CD4-positive, alpha-beta T cell (primary cell): Measurements from ENCODE around the gene DCUN1D4. TPM values are rescaled to one million over a fixed set of nuclear protein-coding genes. Genes with fewer than 3 reads are reported as not detected.
A peak's percentile ranks its signal among the peaks of the same experiment; 100 is the strongest.

Experiments used
- ATAC-seq: fragments of 200-7000 bp; cut with Tn5 transposase; one replicate; pipeline ENCODE4 v1.10.0; 2022; ENCODE audit warnings: mild to moderate bottlenecking; ENCODE audit not compliant: poor library complexity
- CTCF ChIA-PET: fragments of 350-600 bp; sonication (Branson Sonifier 250); formaldehyde crosslinking; loops from one replicate; lab custom pipeline; 2021; ENCODE audit warnings: antibody characterized with exemption, inconsistent platforms; lab: Charles Lee
- POLR2A ChIA-PET: fragments of 350-600 bp; sonication (Branson Sonifier 250); formaldehyde crosslinking; loops from one replicate; lab custom pipeline; 2021; ENCODE audit warnings: antibody characterized with exemption, inconsistent platforms; lab: Charles Lee
- DNase-seq, 14 experiments: peaks; one replicate each; pipeline ENCODE4 v3.0.0-alpha.2; 2013 to 2020; ENCODE audit warnings: mixed read lengths in 2 of 14
- H3K27ac ChIP-seq, 2 donors: one replicate each; pipeline versions ENCODE4 v1.5.1 to v1.7.0; 2013; ENCODE audit warnings: low read length in 2 of 2, low read depth in 1 of 2, mild to moderate bottlenecking in 1 of 2
- H3K27me3 ChIP-seq, 2 experiments: 1 replicate in 1 of 2; 2 replicates in 1 of 2; pipeline versions ENCODE4 v1.6.1 to v1.7.0; 2013; ENCODE audit warnings: low read length in 2 of 2, control low read depth in 1 of 2, mild to moderate bottlenecking in 1 of 2, moderate library complexity in 1 of 2; ENCODE audit not compliant: insufficient read depth in 2 of 2, control insufficient read depth in 1 of 2
- H3K36me3 ChIP-seq: one replicate; pipeline ENCODE4 v1.6.1; 2013; ENCODE audit warnings: low read length, control low read depth; ENCODE audit not compliant: insufficient read depth
- H3K4me1 ChIP-seq: one replicate; pipeline ENCODE4 v1.6.1; 2013; ENCODE audit warnings: low read length, control low read depth; ENCODE audit not compliant: insufficient read depth
- H3K4me3 ChIP-seq: one replicate; pipeline ENCODE4 v1.5.1; 2013; ENCODE audit warnings: mild to moderate bottlenecking, low read length, moderate library complexity
- H3K9me3 ChIP-seq, 2 experiments: 1 replicate in 1 of 2; 2 replicates in 1 of 2; pipeline versions ENCODE4 v1.6.1 to v1.7.0; 2013; ENCODE audit warnings: low read length in 2 of 2, mild to moderate bottlenecking in 2 of 2, control low read depth in 1 of 2, moderate library complexity in 1 of 2; ENCODE audit not compliant: control insufficient read depth in 1 of 2, insufficient read depth in 1 of 2
- H3K27ac Mint-ChIP-seq: one replicate; pipeline ENCODE4 v1.8.0; 2020; ENCODE audit warnings: mixed read lengths
- H3K27me3 Mint-ChIP-seq: one replicate; pipeline ENCODE4 v1.8.0; 2021; ENCODE audit warnings: mixed read lengths
- H3K36me3 Mint-ChIP-seq: one replicate; pipeline ENCODE4 v1.8.0; 2021; ENCODE audit warnings: low read depth, mixed read lengths
- H3K4me1 Mint-ChIP-seq: one replicate; pipeline ENCODE4 v1.8.0; 2021; ENCODE audit warnings: low read depth, mixed read lengths
- H3K4me3 Mint-ChIP-seq: one replicate; pipeline ENCODE4 v1.8.0; 2020; ENCODE audit warnings: mild to moderate bottlenecking, mixed read lengths
- H3K9me3 Mint-ChIP-seq: one replicate; pipeline ENCODE4 v1.8.0; 2020; ENCODE audit warnings: mixed read lengths
- intact Hi-C, 2 experiments: fragments of 100-400 bp; cut with DNase I in 1 of 2; cut with micrococcal nuclease in 1 of 2; formaldehyde crosslinking; loops; one replicate each; pipeline versions ENCODE4 v1.15.1 to v1.9.0; 2023 to 2025; cut with DNase I, micrococcal nuclease
- total RNA-seq, 174 experiments: library from RNA in 2 of 174; stranded (reverse) in 2 of 174; gene quantifications; one replicate each; pipeline ENCODE4 v1.2.3 and lab custom pipeline; 2021 to 2026
- TF ChIP-seq, protein P1 (sequence below): fragments of 200-600 bp; IDR thresholded peaks from one replicate; pipeline ENCODE4 v1.8.0; 2022; ENCODE audit warnings: antibody characterized with exemption, mild to moderate bottlenecking

The DCUN1D4 gene
- total RNA-seq, 2 experiments from 2014 or later, result 36.2 to 39.9 TPM

DNA sequence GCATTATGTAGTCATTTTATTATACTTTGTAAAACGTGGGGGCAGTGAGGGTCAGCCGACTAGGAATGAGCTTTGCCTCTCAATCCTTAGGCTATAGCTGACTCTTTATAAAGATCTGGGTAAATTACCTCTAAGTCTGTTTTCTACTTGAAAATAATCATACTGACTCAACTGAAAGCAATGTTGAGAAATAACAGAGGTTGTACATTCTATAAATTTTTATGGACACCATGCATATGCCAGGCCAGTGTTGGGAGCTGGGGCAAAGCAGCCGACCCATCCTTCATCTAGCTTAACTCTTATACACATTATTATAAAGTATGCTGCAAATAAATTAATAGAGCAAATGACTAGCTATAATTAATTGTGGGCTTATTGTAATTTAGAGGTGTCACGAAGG, 2.2 kb upstream of the DCUN1D4 start:
- Mint-ChIP-seq H3K4me1 (peaks cover 23% of the 10 kb centered on the region), H3K36me3 (peaks cover 10% of the 10 kb centered on the region), H3K9me3 (no peaks in the 10 kb centered on the region), H3K4me3 (peak overlapping the region; percentile 65), H3K27me3 (no peaks in the 10 kb centered on the region), H3K27ac (no peak overlapping the region)
- H3K4me1 ChIP-seq, result peaks cover 19% of the 10 kb centered on the region
- no peak overlapping the region for H3K4me3 ChIP-seq
- peaks cover 0 to 5% of the 10 kb centered on the region in 2 experiments for H3K9me3 ChIP-seq
- H3K27me3 ChIP-seq, result no peaks in the 10 kb centered on the region
- DNase-seq, result no peak
- intact Hi-C loops, result loop anchor here (5.0 to 10.0 kb wide), 4 partner anchors 197 to 1527 kb away; partner anchors contain the start of genes SCFD2 (in 2 of the 2), RASL11B (in 1 of the 2) and SGCB (in 1 of the 2)
- no peak overlapping the region for H3K27ac ChIP-seq
- no peak for ATAC-seq
- CTCF ChIA-PET, result no interaction called here
- POLR2A ChIA-PET, result no interaction called here
- no peaks in the 10 kb centered on the region for H3K36me3 ChIP-seq
- TF ChIP-seq, protein P1, sequence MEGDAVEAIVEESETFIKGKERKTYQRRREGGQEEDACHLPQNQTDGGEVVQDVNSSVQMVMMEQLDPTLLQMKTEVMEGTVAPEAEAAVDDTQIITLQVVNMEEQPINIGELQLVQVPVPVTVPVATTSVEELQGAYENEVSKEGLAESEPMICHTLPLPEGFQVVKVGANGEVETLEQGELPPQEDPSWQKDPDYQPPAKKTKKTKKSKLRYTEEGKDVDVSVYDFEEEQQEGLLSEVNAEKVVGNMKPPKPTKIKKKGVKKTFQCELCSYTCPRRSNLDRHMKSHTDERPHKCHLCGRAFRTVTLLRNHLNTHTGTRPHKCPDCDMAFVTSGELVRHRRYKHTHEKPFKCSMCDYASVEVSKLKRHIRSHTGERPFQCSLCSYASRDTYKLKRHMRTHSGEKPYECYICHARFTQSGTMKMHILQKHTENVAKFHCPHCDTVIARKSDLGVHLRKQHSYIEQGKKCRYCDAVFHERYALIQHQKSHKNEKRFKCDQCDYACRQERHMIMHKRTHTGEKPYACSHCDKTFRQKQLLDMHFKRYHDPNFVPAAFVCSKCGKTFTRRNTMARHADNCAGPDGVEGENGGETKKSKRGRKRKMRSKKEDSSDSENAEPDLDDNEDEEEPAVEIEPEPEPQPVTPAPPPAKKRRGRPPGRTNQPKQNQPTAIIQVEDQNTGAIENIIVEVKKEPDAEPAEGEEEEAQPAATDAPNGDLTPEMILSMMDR, result no peak

DNA sequence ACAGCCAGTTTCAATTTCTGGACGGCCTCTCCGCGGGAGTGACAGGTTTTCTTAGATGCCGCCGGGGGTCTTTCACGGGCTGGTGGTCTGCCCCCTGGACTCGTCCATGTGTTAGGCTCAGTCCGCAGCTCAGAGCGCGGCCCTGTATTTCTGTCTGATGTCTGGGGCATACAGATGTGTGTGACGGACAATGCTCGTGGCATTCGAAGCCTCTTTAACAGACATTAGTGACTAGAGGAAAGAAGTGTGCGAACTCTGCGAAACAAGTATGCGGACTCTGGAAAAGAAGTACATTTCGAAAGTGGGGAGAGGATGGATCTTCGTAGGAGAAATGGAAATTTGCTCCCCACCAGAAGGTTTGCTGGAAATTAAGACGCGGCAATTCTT, 793 bp upstream of the DCUN1D4 start:
- H3K4me1 Mint-ChIP-seq, result peaks cover 34% of the 10 kb centered on the region
- peak in 1 of 14 experiments; percentile 33 for DNase-seq
- POLR2A ChIA-PET, result interaction anchor here (0.9 to 2.4 kb wide), 11 partner anchors 9 to 880 kb away, joined by 3 to 20 read pairs (median 5); partner anchors contain the start of gene SGCB

DNA sequence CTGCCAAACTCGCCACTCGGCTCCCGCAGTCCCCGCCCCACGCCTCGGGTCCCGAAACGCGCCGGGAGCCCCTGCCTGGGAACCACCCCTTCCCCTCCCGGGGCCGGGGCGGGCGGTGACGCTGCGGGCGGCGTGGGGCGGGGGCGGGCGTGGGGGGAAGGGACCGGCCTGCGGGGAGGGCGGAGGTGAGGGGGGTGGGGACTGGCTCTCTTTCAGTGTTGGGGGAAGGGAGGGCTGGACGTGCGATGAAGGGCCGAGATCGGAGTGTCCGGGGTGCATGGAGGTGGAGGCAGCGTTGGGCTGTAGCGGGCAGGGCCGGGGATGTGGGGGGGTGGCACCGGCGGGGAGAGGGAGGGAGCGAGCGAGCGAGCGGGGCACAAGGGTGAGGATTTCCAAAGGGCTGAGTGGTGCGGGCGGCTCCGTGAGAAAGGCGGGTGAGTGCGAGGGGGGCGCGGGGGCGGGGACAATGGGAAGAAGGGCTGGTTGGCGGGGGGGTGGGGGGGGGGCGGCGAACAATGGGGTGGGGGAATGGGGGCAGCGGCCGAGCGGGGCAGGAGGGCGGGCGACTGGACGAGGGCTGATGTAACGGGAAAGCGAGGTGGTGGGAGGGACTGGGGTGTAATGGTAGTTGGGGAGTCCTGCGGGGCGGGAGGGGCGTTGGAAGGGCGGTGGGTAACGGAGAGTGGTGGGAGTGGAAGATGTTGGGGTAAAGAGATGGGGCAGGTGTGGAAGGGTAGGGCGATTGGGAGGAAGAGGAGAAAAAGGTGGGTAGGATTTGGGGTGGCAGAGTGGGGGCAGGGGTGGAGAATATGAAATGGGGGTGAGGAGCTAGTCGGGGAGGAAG, 578 bp downstream of the DCUN1D4 start:
- H3K9me3 ChIP-seq, result peaks cover 0 to 5% of the 10 kb centered on the region in 2 experiments
- H3K36me3 ChIP-seq, result no peaks in the 10 kb centered on the region
- ATAC-seq (peak; percentile 22), DNase-seq (peak; percentile 21 to 77 (median 50))
- H3K27ac Mint-ChIP-seq, result peak overlapping the region; percentile 90
- H3K27ac ChIP-seq, result peak overlapping the region; percentile 58 to 68
- no peaks in the 10 kb centered on the region for H3K27me3 Mint-ChIP-seq
- peaks cover 19% of the 10 kb centered on the region for H3K4me1 ChIP-seq
- peaks cover 15% of the 10 kb centered on the region for H3K36me3 Mint-ChIP-seq
- H3K4me3 ChIP-seq, result peak overlapping the region; percentile 75
- peak overlapping the region; percentile 100 for H3K4me3 Mint-ChIP-seq
- TF ChIP-seq, protein P1, result no peak
- ChIA-PET CTCF (interaction anchor here (0.8 to 1.6 kb wide), 3 partner anchors 13 to 869 kb away, joined by 3 to 4 read pairs (median 3); no protein-coding TSS in a partner anchor), POLR2A (interaction anchor here (0.7 to 2.4 kb wide), 11 partner anchors 8 to 879 kb away, joined by 3 to 20 read pairs (median 5); partner anchors contain the start of gene SGCB)
- H3K27me3 ChIP-seq, result no peaks in the 10 kb centered on the region
- H3K9me3 Mint-ChIP-seq, result no peaks in the 10 kb centered on the region
- peaks cover 43% of the 10 kb centered on the region for H3K4me1 Mint-ChIP-seq
- intact Hi-C loops, result loop anchor here (5.0 to 10.0 kb wide), 4 partner anchors 194 to 1524 kb away; partner anchors contain the start of genes SCFD2 (in 2 of the 2), RASL11B (in 1 of the 2) and SGCB (in 1 of the 2)

More for the DNA sequence above, 793 bp upstream of the DCUN1D4 start:
- Histone ChIP-seq H3K4me1 (peaks cover 19% of the 10 kb centered on the region), H3K27me3 (no peaks in the 10 kb centered on the region), H3K36me3 (no peaks in the 10 kb centered on the region), H3K9me3 (peaks cover 0 to 5% of the 10 kb centered on the region in 2 experiments), H3K4me3 (peak overlapping the region; percentile 75), H3K27ac (no peak overlapping the region)
- H3K4me3 Mint-ChIP-seq, result peak overlapping the region; percentile 100
- TF ChIP-seq, protein P1, result no peak
- H3K36me3 Mint-ChIP-seq, result peaks cover 10% of the 10 kb centered on the region
- peak overlapping the region; percentile 90 for H3K27ac Mint-ChIP-seq
- intact Hi-C loops, result loop anchor here (5.0 to 10.0 kb wide), 4 partner anchors 195 to 1525 kb away; partner anchors contain the start of genes SCFD2 (in 2 of the 2), RASL11B (in 1 of the 2) and SGCB (in 1 of the 2)
- H3K27me3 Mint-ChIP-seq, result no peaks in the 10 kb centered on the region
- H3K9me3 Mint-ChIP-seq, result no peaks in the 10 kb centered on the region
- CTCF ChIA-PET, result interaction anchor here (0.8 to 1.6 kb wide), 3 partner anchors 9 to 54 kb away, joined by 3 to 4 read pairs (median 3); no protein-coding TSS in a partner anchor
- ATAC-seq, result no peak
